GM18870 (cell line): ENCODE data around the gene MED13L.
"Not testable (repeated sequence)": the region's sequence is repeated elsewhere in the genome, so short reads cannot be mapped to it uniquely, and the experiment has no call there.

Experiments used
- ATAC-seq: cut with Tn5 transposase; IDR thresholded peaks from one replicate; pipeline ENCODE4 v1.9.1; 2021; ENCODE audit warnings: moderate library complexity; ENCODE audit not compliant: unreplicated experiment

The MED13L gene

DNA sequence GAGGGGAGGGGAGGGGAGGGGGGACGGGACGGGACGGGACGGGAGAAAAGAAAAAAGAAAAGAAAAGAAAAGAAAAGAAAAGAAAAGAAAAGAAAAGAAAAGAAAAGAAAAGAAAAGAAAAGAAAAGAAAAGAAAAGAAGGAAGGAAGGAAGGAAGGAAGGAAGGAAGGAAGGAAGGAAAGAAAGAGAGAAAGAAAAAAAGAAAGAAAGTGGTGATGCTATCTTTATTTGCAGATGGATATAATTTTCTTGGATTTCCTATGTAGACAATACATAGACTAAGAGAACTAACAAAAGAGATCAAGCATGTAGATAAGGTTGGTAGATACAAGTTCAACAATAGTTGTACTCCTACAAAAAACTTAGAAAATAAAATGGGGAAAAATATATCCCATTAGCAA lies 245.9 kb downstream of the MED13L start:
- not testable (repeated sequence) for ATAC-seq

DNA sequence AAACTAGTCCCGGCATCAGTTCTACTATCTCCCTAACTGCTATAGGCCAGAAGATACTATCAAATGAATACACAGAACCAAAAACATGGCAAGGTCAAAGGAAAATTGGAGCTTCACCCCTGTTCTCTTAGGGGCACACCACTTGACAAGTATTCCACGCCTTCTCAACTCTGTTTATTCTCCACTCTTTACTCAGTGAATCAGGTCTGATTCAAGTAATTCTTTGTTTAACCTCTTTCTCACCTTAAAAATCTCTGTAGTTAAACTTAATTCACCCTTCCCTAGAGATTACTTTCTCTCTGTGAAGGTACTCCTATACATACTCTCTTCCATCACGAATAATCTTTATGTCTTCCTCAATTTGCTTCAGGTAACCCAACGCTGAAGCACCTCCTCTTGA lies 248.9 kb downstream of the MED13L start:
- no peak for ATAC-seq

DNA sequence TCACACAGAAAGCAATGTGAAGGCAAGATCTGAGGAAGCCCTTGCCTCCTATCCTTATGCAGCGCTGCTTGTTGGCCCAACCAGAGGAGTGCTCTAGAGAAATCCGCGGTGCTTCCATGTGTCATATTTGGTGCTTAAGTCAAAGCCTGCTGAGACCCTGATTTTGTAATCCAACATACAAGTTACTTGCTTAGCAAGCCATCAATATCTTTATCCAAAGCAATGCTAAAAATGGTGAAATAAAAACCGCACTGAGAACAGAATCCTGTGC lies 250.0 kb downstream of the MED13L start:
- no peak for ATAC-seq

DNA sequence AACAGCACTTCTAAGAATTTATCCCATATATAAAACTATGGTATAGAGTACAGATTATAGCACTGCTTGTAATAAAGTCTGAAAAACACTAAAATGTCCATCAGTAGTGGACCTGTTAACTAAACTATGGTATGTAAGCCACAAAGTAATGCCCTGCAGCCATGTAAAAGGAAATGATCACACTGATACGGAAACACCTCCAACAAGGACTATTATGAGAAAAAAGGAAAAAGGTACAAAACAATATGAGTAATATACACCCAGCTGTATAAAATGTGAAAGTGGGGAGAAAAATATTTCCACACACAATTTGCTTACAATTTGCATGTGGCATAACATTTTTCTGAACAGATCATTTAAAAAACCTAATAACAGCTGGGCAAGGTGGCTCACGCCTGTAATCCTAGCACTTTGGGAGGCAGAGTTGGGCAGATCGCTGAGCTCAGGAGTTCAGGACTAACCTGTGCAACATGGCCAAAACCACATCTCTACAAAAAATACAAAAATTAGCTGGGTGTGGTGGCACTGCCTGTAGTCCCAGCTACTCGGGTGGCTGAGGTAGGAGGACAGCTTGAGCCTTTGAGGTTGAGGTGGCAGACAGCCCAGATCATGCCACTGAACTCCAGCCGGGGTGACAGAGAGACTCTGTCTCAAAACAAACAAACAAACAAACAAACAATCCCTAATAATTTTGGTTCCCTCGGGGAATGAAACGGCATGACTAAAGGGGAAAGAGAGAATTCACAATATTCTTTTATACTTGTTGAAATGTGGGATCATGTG lies 250.5 kb downstream of the MED13L start:
- no peak for ATAC-seq

DNA sequence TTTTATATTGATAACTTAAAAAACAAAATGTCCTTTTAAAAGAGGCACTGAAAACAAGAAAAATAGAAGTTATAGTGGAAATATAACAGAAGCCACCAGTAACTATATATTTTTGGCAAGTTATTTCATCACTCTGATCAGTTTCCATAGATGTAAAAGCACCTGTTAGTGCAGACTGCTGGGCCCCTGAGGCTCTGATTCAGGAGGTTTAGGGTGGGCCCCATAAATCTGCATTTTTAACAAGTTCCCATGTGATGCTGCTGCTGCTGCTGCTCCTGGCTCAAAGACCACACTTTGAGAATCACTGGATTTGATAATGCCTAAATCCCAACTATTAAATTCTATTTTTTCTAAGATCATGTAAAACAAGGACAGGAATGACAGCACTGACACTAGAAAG lies 251.1 kb downstream of the MED13L start:
- ATAC-seq, result no peak

GRCh38 chr12:116024769-116025168 lies 252.7 kb downstream of the MED13L start:
- ATAC-seq, result no peak

DNA sequence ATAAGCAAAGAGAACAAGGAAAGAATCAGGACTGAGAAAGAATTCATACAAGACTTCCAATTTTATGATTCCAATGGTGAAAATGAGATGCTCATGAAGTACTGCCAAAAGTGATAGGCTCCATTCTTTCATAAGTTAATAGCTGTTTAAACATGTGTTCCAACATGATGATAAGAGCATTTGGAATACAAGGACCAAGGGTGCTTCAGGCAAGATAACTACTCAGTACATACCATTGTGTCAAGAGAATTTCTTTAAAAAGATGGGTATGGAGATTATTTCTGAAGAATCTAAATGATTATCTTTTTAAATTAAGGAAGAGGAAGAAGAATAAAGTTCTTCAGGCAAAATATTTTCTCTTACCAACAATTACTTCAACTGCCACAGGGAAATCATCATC lies 258.1 kb downstream of the MED13L start:
- no peak for ATAC-seq

- ATAC-seq, result no peak
These were observed 259.2 kb downstream of the MED13L start for GRCh38 chr12:116018282-116018681.

DNA sequence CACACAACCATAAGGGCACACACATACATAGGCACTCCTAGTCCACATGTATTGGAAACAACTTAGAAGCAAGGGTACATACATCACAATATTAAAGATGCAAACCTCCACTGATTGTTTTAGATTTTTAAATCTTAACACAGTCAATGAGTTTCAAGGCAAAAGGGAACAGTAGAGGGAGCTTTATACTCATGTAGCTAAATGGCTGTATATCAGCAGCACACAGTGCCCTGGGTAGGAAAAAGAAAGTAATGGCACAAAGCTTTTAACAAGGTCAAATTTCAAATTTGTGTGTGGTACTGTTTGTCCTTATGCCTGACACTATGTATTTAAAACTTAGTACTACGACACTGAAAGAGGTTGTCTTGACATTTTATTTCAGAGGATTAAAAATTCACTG lies 262.0 kb downstream of the MED13L start:
- no peak for ATAC-seq

DNA sequence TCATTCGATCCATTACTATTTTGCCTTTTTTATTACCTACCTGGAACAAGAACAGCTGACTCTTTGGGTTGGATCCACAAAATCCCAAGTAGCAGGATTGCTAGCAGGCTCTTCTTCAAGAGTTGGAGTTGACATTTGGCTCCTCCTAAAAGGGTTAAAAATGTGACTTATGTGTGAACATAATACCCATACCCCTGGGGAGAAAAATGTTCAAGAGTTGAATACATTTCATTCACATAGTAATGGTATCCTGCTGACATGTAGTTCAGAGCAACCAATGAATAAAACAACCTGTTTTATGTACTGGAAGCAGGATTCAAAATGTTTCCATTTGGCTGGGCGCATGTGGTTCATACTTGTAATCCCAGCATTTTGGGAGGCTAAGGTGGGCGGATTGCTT lies 264.7 kb downstream of the MED13L start:
- no peak for ATAC-seq

GRCh38 chr12:116011217-116011616 lies 266.3 kb downstream of the MED13L start:
- no peak for ATAC-seq

DNA sequence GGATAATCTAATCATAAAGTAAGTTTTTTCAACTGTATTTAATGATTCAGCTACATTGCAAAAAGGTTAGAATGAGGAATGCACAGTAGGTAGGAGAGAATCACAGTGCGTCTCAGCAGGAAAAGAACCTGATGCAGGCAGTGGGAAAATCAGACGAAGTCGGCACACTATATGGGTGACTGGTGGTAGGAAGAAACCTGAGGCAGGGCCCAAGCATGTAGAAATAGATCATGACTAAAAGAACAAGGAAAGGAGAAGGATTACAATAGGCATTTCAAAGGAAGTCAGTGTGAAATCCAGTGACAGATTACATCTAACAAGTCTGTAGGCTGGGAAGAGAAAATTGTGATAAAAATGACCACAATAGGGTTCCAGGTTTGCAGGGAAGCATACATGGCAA lies 267.0 kb downstream of the MED13L start:
- ATAC-seq, result no peak

DNA sequence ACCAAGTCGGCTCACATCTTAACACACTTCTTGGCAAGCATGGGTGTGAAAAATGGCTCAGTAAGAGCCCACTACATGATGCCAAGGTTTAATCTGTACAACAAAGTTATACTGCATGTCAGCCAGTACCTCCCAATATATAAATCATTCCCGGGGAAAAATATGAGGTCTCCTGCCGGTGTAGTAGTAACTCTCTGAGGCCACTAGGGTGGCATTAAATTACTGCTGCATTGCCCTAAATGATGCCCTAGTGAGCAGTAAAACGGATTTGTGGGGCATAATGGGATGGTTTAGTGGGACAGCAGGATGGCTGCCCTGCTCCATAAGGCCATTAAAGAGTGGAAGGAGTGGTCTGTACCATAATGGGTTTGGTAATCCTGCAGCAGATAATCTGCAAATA lies 267.7 kb downstream of the MED13L start:
- no peak for ATAC-seq

GRCh38 chr12:116006141-116006540 lies 271.4 kb downstream of the MED13L start:
- no peak for ATAC-seq

DNA sequence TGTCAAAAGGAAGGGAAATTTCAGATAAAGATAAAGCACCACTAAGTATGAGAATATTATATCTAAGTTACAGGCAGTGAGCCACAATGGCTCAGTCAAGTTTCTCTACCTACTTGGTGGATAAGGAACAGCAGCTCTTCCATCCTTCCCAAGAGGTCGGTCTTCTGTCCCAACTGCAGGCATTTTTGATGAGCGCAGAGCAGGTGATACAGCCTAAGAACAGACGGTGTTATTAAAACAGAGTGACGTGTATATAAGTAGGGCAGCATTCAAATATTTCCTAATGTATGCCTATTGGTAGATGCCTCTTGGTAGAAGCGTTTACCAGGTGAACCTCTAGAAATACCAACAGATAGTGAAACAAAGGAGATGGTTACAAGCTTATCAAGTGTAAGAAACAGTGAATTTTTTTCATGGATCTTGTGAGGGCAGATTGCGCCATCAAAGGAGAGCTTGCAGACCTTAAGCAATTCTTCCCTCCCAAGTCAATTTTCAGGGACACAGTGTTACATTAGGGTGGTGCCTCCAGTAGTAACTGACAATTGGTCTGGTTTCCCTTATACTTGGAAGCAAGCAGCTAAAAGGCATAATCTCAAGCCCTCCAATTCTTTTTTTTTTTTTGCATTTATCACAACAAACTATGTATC lies 274.5 kb downstream of the MED13L start:
- no peak for ATAC-seq

- no peak for ATAC-seq
These were observed 277.2 kb downstream of the MED13L start for GRCh38 chr12:116000252-116000651.

GRCh38 chr12:115999582-115999981 lies 277.9 kb downstream of the MED13L start:
- ATAC-seq, result no peak

- no peak for ATAC-seq
These were observed 278.6 kb downstream of the MED13L start for GRCh38 chr12:115998794-115999478.

DNA sequence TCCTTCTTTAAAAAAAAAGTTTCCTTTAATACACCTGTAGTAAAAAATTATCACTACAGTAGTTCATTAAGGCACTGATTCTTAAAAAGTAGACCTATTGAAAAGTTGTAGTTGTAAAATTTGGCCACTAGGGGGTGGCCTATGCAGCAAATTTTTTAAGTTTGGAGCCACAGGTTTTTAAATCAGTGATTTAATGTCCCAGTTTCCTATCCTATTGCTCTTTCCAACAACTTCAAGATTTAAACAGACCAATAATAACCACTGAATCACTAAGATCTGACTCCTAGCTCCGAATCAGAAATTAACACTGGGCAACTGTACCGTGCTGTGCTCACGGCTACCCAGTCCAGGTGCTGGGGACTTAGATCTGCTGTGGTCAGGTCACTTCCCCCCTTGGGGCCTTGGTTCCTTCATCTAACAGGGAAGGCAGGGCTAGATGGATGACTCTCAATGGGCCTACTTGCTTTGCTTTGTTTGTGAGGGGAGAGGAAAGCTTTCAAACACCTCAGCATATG lies 279.3 kb downstream of the MED13L start:
- ATAC-seq, result no peak

GRCh38 chr12:115993737-115994136 lies 283.8 kb downstream of the MED13L start:
- ATAC-seq, result no peak

- no peak for ATAC-seq
These were observed 287.3 kb downstream of the MED13L start for GRCh38 chr12:115990241-115990640.
